HepG2 (cell line): Measurements from ENCODE around the gene HELZ2. TPM values are rescaled to one million over a fixed set of nuclear protein-coding genes. Genes with fewer than 3 reads are reported as not detected.
A peak's percentile ranks its signal among the peaks of the same experiment; 100 is the strongest.

Source experiments
- ATF2 ChIP-seq: sonication (generic); formaldehyde crosslinking; IDR thresholded peaks from 2 replicates; pipeline ENCODE4 v1.4.0; 2020; ENCODE audit warnings: missing genetic modification reagents
- ATF5 ChIP-seq: sonication (generic); formaldehyde crosslinking; IDR thresholded peaks from 2 replicates; pipeline ENCODE4 v1.4.0; 2020; ENCODE audit warnings: mild to moderate bottlenecking, low read depth, missing genetic modification reagents
- BCL3 ChIP-seq: sonication (generic); formaldehyde crosslinking; IDR thresholded peaks from 2 replicates; pipeline ENCODE4 v1.5.1; 2020; ENCODE audit warnings: mild to moderate bottlenecking, missing genetic modification reagents, moderate library complexity
- CREB1 ChIP-seq, 2 experiments: fragments of 450-650 bp in 1 of 2; IDR thresholded peaks; 2 replicates each; pipeline ENCODE4 v1.6.1; 2016 to 2017; ENCODE audit warnings: control low read depth in 1 of 2, mild to moderate bottlenecking in 1 of 2, missing compliant biosample characterization in 1 of 2, missing genetic modification characterization in 1 of 2
- E2F5 ChIP-seq: sonication (generic); formaldehyde crosslinking; conservative IDR thresholded peaks from 2 replicates; pipeline ENCODE4 v1.4.0; 2020; ENCODE audit warnings: missing genetic modification reagents
- FOSL1 ChIP-seq: sonication (generic); formaldehyde crosslinking; IDR thresholded peaks from 2 replicates; pipeline ENCODE4 v1.9.0; 2021; ENCODE audit warnings: missing genetic modification reagents, borderline replicate concordance
- HDAC1 ChIP-seq: sonication (generic); formaldehyde crosslinking; IDR thresholded peaks from 2 replicates; pipeline ENCODE4 v1.5.1; 2020; ENCODE audit warnings: mild to moderate bottlenecking, missing genetic modification reagents
- HMG20B ChIP-seq: conservative IDR thresholded peaks from 2 replicates; pipeline ENCODE4 v1.6.1; 2016; ENCODE audit warnings: missing genetic modification reagents, missing compliant biosample characterization
- IRX3 ChIP-seq: sonication (generic); formaldehyde crosslinking; IDR thresholded peaks from 2 replicates; pipeline ENCODE4 v1.8.1; 2023; ENCODE audit warnings: mild to moderate bottlenecking, low read depth, missing genetic modification reagents, borderline replicate concordance
- KLF15 ChIP-seq: sonication (generic); formaldehyde crosslinking; IDR thresholded peaks from 2 replicates; pipeline ENCODE4 v1.8.1; 2023; ENCODE audit warnings: borderline replicate concordance, mild to moderate bottlenecking, inconsistent platforms, missing genetic modification reagents, mixed read lengths
- NFYC ChIP-seq: IDR thresholded peaks from 2 replicates; pipeline ENCODE4 v1.6.1; 2016; ENCODE audit warnings: missing genetic modification reagents, missing compliant biosample characterization
- SRSF4 ChIP-seq: fragments of 200-400 bp; formaldehyde crosslinking; IDR thresholded peaks from one replicate; pipeline ENCODE4 v1.6.1; 2018; ENCODE audit warnings: mild to moderate bottlenecking, low read depth, low read length, moderate library complexity; ENCODE audit not compliant: poor library complexity, severe bottlenecking
- STAG1 ChIP-seq: sonication (generic); formaldehyde crosslinking; IDR thresholded peaks from 2 replicates; pipeline ENCODE4 v1.4.0; 2020; ENCODE audit warnings: missing genetic modification reagents
- YEATS2 ChIP-seq: sonication (generic); formaldehyde crosslinking; IDR thresholded peaks from 2 replicates; pipeline ENCODE4 v1.4.0; 2020; ENCODE audit warnings: missing genetic modification reagents, borderline replicate concordance
- ZC3H13 ChIP-seq: sonication (generic); formaldehyde crosslinking; IDR thresholded peaks from 2 replicates; pipeline ENCODE4 v1.8.1; 2023; ENCODE audit warnings: mild to moderate bottlenecking, missing genetic modification reagents, moderate library complexity
- ZFP36L1 ChIP-seq: sonication (generic); formaldehyde crosslinking; IDR thresholded peaks from 2 replicates; pipeline ENCODE4 v1.8.0; 2022; ENCODE audit warnings: mild to moderate bottlenecking, missing genetic modification reagents, moderate library complexity
- ZFP62 ChIP-seq: sonication (generic); formaldehyde crosslinking; IDR thresholded peaks from 2 replicates; pipeline ENCODE4 v1.4.0; 2020; ENCODE audit warnings: missing genetic modification reagents
- ZNF101 ChIP-seq: sonication (generic); formaldehyde crosslinking; IDR thresholded peaks from 2 replicates; pipeline ENCODE4 v1.4.0; 2020; ENCODE audit warnings: mild to moderate bottlenecking, low read depth, missing genetic modification reagents, borderline replicate concordance
- ZNF232 ChIP-seq: sonication (generic); formaldehyde crosslinking; IDR thresholded peaks from 2 replicates; pipeline ENCODE4 v1.4.0; 2020; ENCODE audit warnings: missing genetic modification reagents, borderline replicate concordance
- ZNF337 ChIP-seq: sonication (generic); formaldehyde crosslinking; IDR thresholded peaks from 2 replicates; pipeline ENCODE4 v1.5.1; 2020; ENCODE audit warnings: missing genetic modification reagents, low read depth, mild to moderate bottlenecking, borderline replicate concordance
- ZNF589 ChIP-seq: sonication (generic); formaldehyde crosslinking; conservative IDR thresholded peaks from 2 replicates; pipeline ENCODE4 v1.8.0; 2022; ENCODE audit warnings: mild to moderate bottlenecking, moderate library complexity, missing genetic modification reagents
- polyA plus RNA-seq, 8 experiments: library from polyadenylated mRNA; depleted of rRNA in 3 of 8; stranded (reverse) in 7 of 8; unstranded in 1 of 8; fragments of >200 nt; fragmentation: Illumina TruSeq in 4 of 8; extraction: Trizol in 4 of 8; gene quantifications; 2 replicates each; pipeline versions ENCODE4 v1.2.1 to v1.2.3, GENCODE V29; 2011 to 2016; ENCODE audit warnings: low read depth in 4 of 8, missing spikeins in 1 of 8, mixed read lengths in 1 of 8; ENCODE audit not compliant: insufficient read depth in 1 of 8
- total RNA-seq, 5 experiments: library from RNA; depleted of rRNA; stranded (reverse); fragments of >200 nt; fragmentation: Illumina TruSeq; extraction: Trizol; gene quantifications; 2 replicates each; pipeline ENCODE4 v1.2.3, GENCODE V29; 2016; ENCODE audit warnings: low read depth in 1 of 5

Gene HELZ2
- total and polyA plus RNA-seq, 2 of the 13 experiments (the other 11 are each of a cell fraction or from before 2014, with no cell fraction given): 9.6 to 10.1 TPM

GRCh38 chr20:63574156-63574828, at the start of gene HELZ2 (continued):
- TF ChIP-seq KLF15 (CRISPR knock-in tag): 0 out of 2 replicates have a peak, but pooled peaks have one; percentile 85
- TF ChIP-seq ZC3H13 (CRISPR knock-in tag): no peak
- TF ChIP-seq E2F5 (CRISPR knock-in tag): peak; percentile 36
- TF ChIP-seq HDAC1: no peak
- TF ChIP-seq ZNF101 (CRISPR knock-in tag): no peak
- no peak for TF ChIP-seq IRX3 (CRISPR knock-in tag)
- no peak for TF ChIP-seq SRSF4
- no peak for TF ChIP-seq STAG1 (CRISPR knock-in tag)
- TF ChIP-seq ATF5 (CRISPR knock-in tag): no peak
- TF ChIP-seq YEATS2 (CRISPR knock-in tag): no peak
- TF ChIP-seq ZFP62: peak; percentile 93
- TF ChIP-seq HMG20B (CRISPR knock-in tag): 0 out of 2 replicates have a peak, but pooled peaks have one; percentile 1
- no peak for TF ChIP-seq ZNF337 (CRISPR knock-in tag)
- TF ChIP-seq ZNF232 (CRISPR knock-in tag): peak; percentile 66; the same call in 1 of the 2 replicates
- no peak for TF ChIP-seq ZNF589 (CRISPR knock-in tag)
- TF ChIP-seq NFYC (CRISPR knock-in tag): no peak
- no peak for TF ChIP-seq ATF2 (CRISPR knock-in tag)
- TF ChIP-seq CREB1 (IDR thresholded peaks at IDR 0.05): no peak
- no peak for TF ChIP-seq CREB1 (CRISPR knock-in tag; IDR thresholded peaks at IDR 0.05)
- TF ChIP-seq BCL3 (CRISPR knock-in tag): peak; percentile 75; the same call in 1 of the 2 replicates
- TF ChIP-seq ZFP36L1 (CRISPR knock-in tag): 0 out of 2 replicates have a peak, but pooled peaks have one; percentile 9
- TF ChIP-seq FOSL1 (CRISPR knock-in tag): no peak
